DOHH2 (cell line): Measurements from ENCODE around the gene HIVEP2.

ENCODE experiments used
- H3F3A ChIP-seq: fragments of 200-600 bp; sonication (generic), shearing (Covaris generic); 2 replicates; pipeline ENCODE4 v1.6.0; 2016; ENCODE audit warnings: antibody characterized with exemption, mild to moderate bottlenecking; ENCODE audit not compliant: control insufficient read depth, insufficient read depth
- H3K27ac ChIP-seq: fragments of 200-600 bp; sonication (generic); 2 replicates; pipeline ENCODE4 v1.5.1; 2014; ENCODE audit warnings: low read depth, mild to moderate bottlenecking, low read length, moderate library complexity
- H3K27me3 ChIP-seq: fragments of 200-600 bp; sonication (generic); 2 replicates; pipeline ENCODE4 v1.6.1; 2014; ENCODE audit warnings: mild to moderate bottlenecking, low read length, mixed read lengths; ENCODE audit not compliant: control insufficient read depth
- H3K36me3 ChIP-seq: fragments of 200-600 bp; sonication (generic); 2 replicates; pipeline ENCODE4 v1.6.1; 2014; ENCODE audit warnings: mild to moderate bottlenecking, low read length, moderate library complexity, mixed read lengths; ENCODE audit not compliant: control insufficient read depth
- H3K4me1 ChIP-seq: fragments of 200-600 bp; sonication (generic); 2 replicates; pipeline ENCODE4 v1.6.1; 2014; ENCODE audit warnings: mild to moderate bottlenecking, low read length, mixed read lengths; ENCODE audit not compliant: control insufficient read depth
- H3K4me2 ChIP-seq: fragments of 200-600 bp; sonication (generic); 2 replicates; pipeline ENCODE4 v1.6.0; 2014; ENCODE audit warnings: mild to moderate bottlenecking, low read length, moderate library complexity
- H3K4me3 ChIP-seq: fragments of 200-600 bp; sonication (generic); 2 replicates; pipeline ENCODE4 v1.5.1; 2014; ENCODE audit warnings: mild to moderate bottlenecking, low read length, mixed read lengths
- H3K79me2 ChIP-seq: fragments of 200-600 bp; sonication (generic); 2 replicates; pipeline ENCODE4 v1.6.1; 2014; ENCODE audit warnings: mild to moderate bottlenecking, low read length, mixed read lengths; ENCODE audit not compliant: control insufficient read depth
- H3K9me2 ChIP-seq: fragments of 200-600 bp; sonication (generic); replicated peaks from 2 replicates; pipeline ENCODE4 v1.6.1; 2014; ENCODE audit warnings: mild to moderate bottlenecking, low read length, mixed read lengths; ENCODE audit not compliant: control insufficient read depth
- H3K9me3 ChIP-seq: fragments of 200-600 bp; sonication (generic); 2 replicates; pipeline ENCODE4 v1.6.1; 2014; ENCODE audit warnings: antibody characterized with exemption, low read length, mixed read lengths; ENCODE audit not compliant: control insufficient read depth, insufficient read depth
- H4K20me1 ChIP-seq: fragments of 200-600 bp; sonication (generic); 2 replicates; pipeline ENCODE4 v1.6.0; 2014; ENCODE audit warnings: low read depth, mild to moderate bottlenecking, antibody characterized with exemption, low read length, moderate library complexity; ENCODE audit not compliant: control insufficient read depth, insufficient read depth
- CTCF ChIP-seq: fragments of 200-600 bp; sonication (generic); IDR thresholded peaks from one replicate; pipeline ENCODE4 v1.5.1; 2014; ENCODE audit warnings: antibody characterized with exemption, mild to moderate bottlenecking, low read depth, low read length; ENCODE audit not compliant: poor library complexity, severe bottlenecking
- EZH2phosphoT487 ChIP-seq: fragments of 200-600 bp; sonication (generic); IDR thresholded peaks from 2 replicates; pipeline ENCODE4 v1.6.1; 2017; ENCODE audit warnings: borderline replicate concordance, mild to moderate bottlenecking, antibody characterized with exemption, low read length, moderate library complexity, mixed read lengths

HIVEP2 gene

DNA sequence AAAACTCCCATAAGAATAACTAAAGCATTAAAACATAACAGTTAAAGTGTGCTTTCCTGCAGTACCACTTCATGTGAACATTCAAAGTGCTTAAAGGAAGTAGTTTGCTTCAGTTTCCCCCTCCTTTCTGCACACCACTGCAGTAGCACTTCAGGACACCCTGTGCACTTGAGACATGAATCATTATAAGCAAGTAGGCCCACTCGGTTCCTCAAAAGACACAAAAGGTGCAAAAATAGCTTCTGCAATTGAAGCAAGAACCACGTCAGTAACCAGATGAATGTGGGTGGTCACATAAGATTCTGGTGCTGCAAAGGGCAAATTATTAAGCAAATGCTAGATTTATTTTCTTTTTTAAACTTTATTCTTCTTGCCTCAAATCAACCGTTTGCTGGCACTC, 160.6 kb downstream of the HIVEP2 start:
- Histone ChIP-seq H3F3A (no peaks in the 10 kb centered on the region), H4K20me1 (no peaks in the 10 kb centered on the region), H3K27ac (no peak overlapping the region), H3K4me2 (no peak overlapping the region), H3K4me1 (peaks cover 5% of the 10 kb centered on the region; the same call in 1 of the 2 replicates), H3K79me2 (no peaks in the 10 kb centered on the region), H3K9me2 (no peaks in the 10 kb centered on the region), H3K4me3 (no peak overlapping the region), H3K36me3 (peaks cover 4% of the 10 kb centered on the region; the same call in 1 of the 2 replicates), H3K27me3 (no peaks in the 10 kb centered on the region), H3K9me3 (no peaks in the 10 kb centered on the region)
- no peak for TF ChIP-seq CTCF
- no peak for TF ChIP-seq EZH2phosphoT487

DNA sequence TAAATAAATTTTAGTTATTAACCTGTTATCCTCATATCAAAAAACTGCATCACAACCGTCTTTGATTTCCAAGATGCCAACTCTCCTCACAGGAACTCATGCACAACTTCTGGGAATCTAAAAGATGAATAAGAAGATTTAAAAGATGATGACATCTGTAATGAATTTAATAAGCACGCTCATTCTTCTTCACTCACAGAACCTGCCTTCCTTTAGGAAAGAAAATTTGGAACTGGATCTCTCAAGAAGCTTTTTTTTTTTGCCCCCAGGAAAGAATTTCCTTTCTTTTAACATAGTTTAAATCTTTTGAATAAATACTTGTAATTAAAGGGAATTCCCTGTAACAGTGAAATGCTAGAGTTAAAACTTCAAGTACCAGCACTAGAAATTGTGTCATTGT, 161.5 kb downstream of the HIVEP2 start:
- no peaks in the 10 kb centered on the region for H3K79me2 ChIP-seq
- H3F3A ChIP-seq: no peaks in the 10 kb centered on the region
- no peaks in the 10 kb centered on the region for H3K9me3 ChIP-seq
- H3K27ac ChIP-seq: no peak overlapping the region
- TF ChIP-seq CTCF: no peak
- TF ChIP-seq EZH2phosphoT487: no peak
- no peaks in the 10 kb centered on the region for H3K27me3 ChIP-seq
- no peak overlapping the region for H3K4me2 ChIP-seq
- peaks cover 5% of the 10 kb centered on the region; the same call in 1 of the 2 replicates for H3K4me1 ChIP-seq
- H3K4me3 ChIP-seq: no peak overlapping the region
- H4K20me1 ChIP-seq: no peaks in the 10 kb centered on the region
- H3K36me3 ChIP-seq: no peaks in the 10 kb centered on the region
- no peaks in the 10 kb centered on the region for H3K9me2 ChIP-seq

GRCh38 chr6:142781129-142781528, 163.8 kb downstream of the HIVEP2 start:
- Histone ChIP-seq H3K79me2 (no peaks in the 10 kb centered on the region), H4K20me1 (no peaks in the 10 kb centered on the region), H3K27ac (no peak overlapping the region), H3K4me2 (no peak overlapping the region), H3K4me1 (peaks cover 5% of the 10 kb centered on the region; the same call in 1 of the 2 replicates), H3K36me3 (no peaks in the 10 kb centered on the region), H3K4me3 (no peak overlapping the region), H3F3A (no peaks in the 10 kb centered on the region), H3K9me3 (no peaks in the 10 kb centered on the region), H3K9me2 (no peaks in the 10 kb centered on the region), H3K27me3 (no peaks in the 10 kb centered on the region)
- TF ChIP-seq CTCF (no peak), EZH2phosphoT487 (no peak)
